ENCODE measurements around the gene HMCES.

GRCh38 chr3:129278966-129279906 lies 566 bp downstream of the HMCES start:
- peak; percentile 23 for TF ChIP-seq POLR2A (IDR thresholded peaks at IDR 0.05; ENCODE audit: low read length)
- TF ChIP-seq GATA1 (IDR thresholded peaks at IDR 0.05; ENCODE audit: low read depth, low read length): no peak

Measured in erythroblast (primary cell).